Liver (tissue), 9 donors: ENCODE results near the gene SPECC1L. TPM values are rescaled to one million over a fixed set of nuclear protein-coding genes. Genes with fewer than 3 reads are reported as not detected.
"Not testable (repeated sequence)": the region's sequence is repeated elsewhere in the genome, so short reads cannot be mapped to it uniquely, and the experiment has no call there.

ENCODE experiments used
- DNase-seq: peaks from one replicate; pipeline ENCODE4 v3.0.0-alpha.2; 2017; ENCODE audit warnings: low spot score
- H3K27ac ChIP-seq, 2 donors: one replicate each; pipeline ENCODE4 v1.7.0; 2013; ENCODE audit warnings: inconsistent platforms in 2 of 2, low read length in 2 of 2, control low read depth in 1 of 2, low read depth in 1 of 2, mild to moderate bottlenecking in 1 of 2
- H3K27me3 ChIP-seq, 4 donors: one replicate each; pipeline versions ENCODE4 v1.6.1 to v1.7.0; 2013; ENCODE audit warnings: low read length in 3 of 4, inconsistent platforms in 1 of 4, mild to moderate bottlenecking in 1 of 4, moderate library complexity in 1 of 4; ENCODE audit not compliant: control insufficient read depth in 4 of 4, insufficient read depth in 4 of 4
- H3K36me3 ChIP-seq, 4 donors: one replicate each; pipeline versions ENCODE4 v1.6.1 to v1.7.0; 2013; ENCODE audit warnings: low read length in 3 of 4, mild to moderate bottlenecking in 3 of 4, low read depth in 1 of 4, moderate library complexity in 1 of 4; ENCODE audit not compliant: control insufficient read depth in 4 of 4, insufficient read depth in 3 of 4
- H3K4me1 ChIP-seq, 4 donors: one replicate each; pipeline versions ENCODE4 v1.6.1 to v1.7.0; 2013; ENCODE audit warnings: low read length in 3 of 4, mild to moderate bottlenecking in 3 of 4, moderate library complexity in 1 of 4; ENCODE audit not compliant: control insufficient read depth in 4 of 4, insufficient read depth in 4 of 4
- H3K4me3 ChIP-seq, 3 donors: one replicate each; pipeline versions ENCODE4 v1.6.1 to v1.7.0; 2013; ENCODE audit warnings: low read length in 3 of 3, control low read depth in 1 of 3, low read depth in 1 of 3, mild to moderate bottlenecking in 1 of 3
- H3K9ac ChIP-seq, 2 donors: one replicate each; pipeline ENCODE4 v1.7.0; 2013; ENCODE audit warnings: low read length in 2 of 2, mild to moderate bottlenecking in 2 of 2, moderate library complexity in 2 of 2, control low read depth in 1 of 2, low read depth in 1 of 2
- H3K9me3 ChIP-seq, 4 donors: one replicate each; pipeline versions ENCODE4 v1.6.1 to v1.7.0; 2013; ENCODE audit warnings: low read length in 3 of 4; ENCODE audit not compliant: control insufficient read depth in 4 of 4
- EGR1 ChIP-seq, 2 donors: IDR thresholded peaks; 2 replicates each; pipeline ENCODE4 v1.6.1; 2016 to 2018; ENCODE audit warnings: antibody characterized with exemption in 2 of 2, low read depth in 2 of 2
- FOXA1 ChIP-seq: IDR thresholded peaks from 2 replicates; pipeline ENCODE4 v1.6.1; 2016; ENCODE audit warnings: antibody characterized with exemption
- FOXA2 ChIP-seq: IDR thresholded peaks from 2 replicates; pipeline ENCODE4 v1.6.1; 2016; ENCODE audit warnings: antibody characterized with exemption
- GABPA ChIP-seq, 2 donors: IDR thresholded peaks in 1 of 2; conservative IDR thresholded peaks in 1 of 2; 2 replicates each; pipeline ENCODE4 v1.6.1; 2016; ENCODE audit warnings: antibody characterized with exemption in 2 of 2, mild to moderate bottlenecking in 1 of 2, moderate library complexity in 1 of 2
- HNF4A ChIP-seq, 2 donors: conservative IDR thresholded peaks; 2 replicates each; pipeline ENCODE4 v1.6.1; 2016; ENCODE audit warnings: antibody characterized with exemption in 2 of 2, mild to moderate bottlenecking in 2 of 2
- HNF4G ChIP-seq: IDR thresholded peaks from 2 replicates; pipeline ENCODE4 v1.6.1; 2016; ENCODE audit warnings: antibody characterized with exemption
- JUND ChIP-seq, 2 donors: IDR thresholded peaks; 2 replicates each; pipeline ENCODE4 v1.6.1; 2016; ENCODE audit warnings: antibody characterized with exemption in 2 of 2
- NR2F2 ChIP-seq: IDR thresholded peaks from 2 replicates; pipeline ENCODE4 v1.6.1; 2016; ENCODE audit warnings: antibody characterized with exemption
- RAD21 ChIP-seq, 2 donors: IDR thresholded peaks; 2 replicates each; pipeline ENCODE4 v1.6.1; 2016; ENCODE audit warnings: antibody characterized with exemption in 2 of 2, mild to moderate bottlenecking in 2 of 2
- RXRA ChIP-seq, 2 donors: IDR thresholded peaks; 2 replicates each; pipeline ENCODE4 v1.6.1; 2017 to 2018; ENCODE audit warnings: antibody characterized with exemption in 2 of 2, mild to moderate bottlenecking in 1 of 2
- SP1 ChIP-seq: IDR thresholded peaks from 2 replicates; pipeline ENCODE4 v1.6.1; 2018; ENCODE audit warnings: antibody characterized with exemption, mild to moderate bottlenecking
- TAF1 ChIP-seq: conservative IDR thresholded peaks from 2 replicates; pipeline ENCODE4 v1.6.1; 2016; ENCODE audit warnings: antibody characterized with exemption, mild to moderate bottlenecking
- YY1 ChIP-seq: IDR thresholded peaks from 2 replicates; pipeline ENCODE4 v1.6.1; 2016; ENCODE audit warnings: antibody characterized with exemption, mild to moderate bottlenecking
- WGBS: extraction: QIAGEN DNeasy Blood & Tissue Kit; methylation state at CpG from one replicate; pipeline ENCODE4 v1.1.7; 2013; 5-methylcytosine and 5-hydroxymethylcytosine counted together
- polyA plus RNA-seq, 2 donors: library from polyadenylated mRNA; stranded (reverse) in 1 of 2; unstranded in 1 of 2; fragments of 200-250 nt in 1 of 2; fragments of >200 nt in 1 of 2; fragmentation: Nextera tagmentation in 1 of 2; extraction: Ambion mirVana in 1 of 2; gene quantifications; one replicate each; pipeline versions ENCODE4 v1.2.1 to v1.2.3, GENCODE V29; 2013 to 2015
- total RNA-seq, 2 donors: library from RNA; depleted of rRNA; stranded (reverse); fragments of >200 nt; gene quantifications; one replicate each; pipeline ENCODE4 v1.2.3, GENCODE V29; 2014
- TF ChIP-seq, protein P1 (sequence below): fragments of 150-350 bp; IDR thresholded peaks from 2 replicates; pipeline ENCODE4 v1.5.1; 2017; ENCODE audit warnings: improper control_type of control experiment, low read depth, low read length; ENCODE audit not compliant: missing input control
- TF ChIP-seq, protein P2 (sequence below): IDR thresholded peaks from 2 replicates; pipeline ENCODE4 v1.6.1; 2016; ENCODE audit warnings: antibody characterized with exemption
- TF ChIP-seq, protein P3 (sequence below): IDR thresholded peaks from 2 replicates; pipeline ENCODE4 v1.6.1; 2016; ENCODE audit warnings: antibody characterized with exemption, mild to moderate bottlenecking
- TF ChIP-seq, protein P4 (sequence below): IDR thresholded peaks from 2 replicates; pipeline ENCODE4 v1.6.1; 2016; ENCODE audit warnings: antibody characterized with exemption
- TF ChIP-seq, protein P5 (sequence below): IDR thresholded peaks from 2 replicates; pipeline ENCODE4 v1.6.1; 2016; ENCODE audit warnings: antibody characterized with exemption
- donor health status: healthy.
- donor health status: healthy.
- donor health status: healthy.
- donor health status: healthy.
- donor health status: healthy.

The SPECC1L gene
- total and polyA plus RNA-seq, 4 donors = 5.4 to 22.3 (median 12.3) TPM

- H3K27ac ChIP-seq = not testable (repeated sequence)
- H3K4me1 ChIP-seq = peaks cover 13 to 46% (median 40%) of the 10 kb centered on the region in 4 donors
These were observed 16.6 kb downstream of the SPECC1L start for GRCh38 chr22:24287212-24287611.

DNA sequence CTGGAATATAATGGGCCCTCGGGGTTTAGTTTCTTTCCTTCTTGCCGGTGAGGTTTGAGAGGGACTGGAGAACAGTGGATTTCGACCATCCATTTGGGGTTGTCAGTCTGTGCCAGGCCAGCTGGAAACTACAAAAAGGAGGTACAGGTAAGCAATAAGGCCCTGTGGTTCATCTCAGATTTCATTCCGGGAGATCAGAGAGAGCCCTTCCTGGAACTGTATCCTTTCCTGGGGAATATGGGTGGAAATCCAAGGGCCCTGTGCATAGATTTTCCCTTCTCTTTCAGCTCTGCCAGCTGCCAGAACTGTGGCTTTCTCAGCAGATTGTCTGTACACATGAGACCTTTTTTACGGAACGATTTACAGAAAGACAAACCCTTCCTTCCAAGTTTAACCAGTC, 17.2 kb downstream of the SPECC1L start:
- 77% methylated on average over 6 of the region's 6 CpGs for WGBS
- H3K27me3 ChIP-seq, H3K9ac ChIP-seq, H3K4me3 ChIP-seq, H3K9me3 ChIP-seq, H3K36me3 ChIP-seq, DNase-seq, H3K27ac ChIP-seq: not testable (repeated sequence)
- peaks cover 13 to 46% (median 40%) of the 10 kb centered on the region in 4 donors for H3K4me1 ChIP-seq

More at GRCh38 chr22:24287212-24287611, 16.6 kb downstream of the SPECC1L start:
- WGBS = 73% methylated on average over 8 of the region's 9 CpGs
- H3K9ac ChIP-seq, DNase-seq, H3K36me3 ChIP-seq, H3K9me3 ChIP-seq, H3K4me3 ChIP-seq, H3K27me3 ChIP-seq: not testable (repeated sequence)

DNA sequence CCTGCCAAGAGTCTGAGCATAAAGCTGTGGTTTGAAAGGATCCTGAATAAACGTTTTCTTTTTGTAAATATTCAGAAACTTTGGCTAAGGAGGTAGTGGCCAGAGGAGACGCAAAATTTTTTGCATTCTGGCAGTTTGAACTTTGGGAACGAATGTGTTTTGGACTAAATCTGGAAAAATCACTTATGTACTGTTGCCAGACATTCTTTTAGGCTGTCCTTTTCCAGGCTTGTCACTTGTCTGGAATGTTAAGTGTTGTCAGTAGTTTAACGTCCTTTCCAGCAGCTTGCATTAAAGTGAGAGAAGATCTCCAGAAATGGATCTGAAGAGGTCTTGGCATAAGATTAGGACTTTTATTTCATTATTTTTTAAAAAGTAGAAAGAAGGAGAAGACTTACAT, 18.5 kb downstream of the SPECC1L start:
- Histone ChIP-seq H3K27ac (peak overlapping the region; percentile 74 to 88), H3K27me3 (no peaks in the 10 kb centered on the region), H3K36me3 (no peaks in the 10 kb centered on the region), H3K4me3 (no peak overlapping the region), H3K4me1 (peaks cover 11 to 46% (median 39%) of the 10 kb centered on the region in 4 donors), H3K9me3 (no peaks in the 10 kb centered on the region), H3K9ac (peak overlapping the region in 1 of 2 donors; percentile 72)
- DNase-seq = no peak
- TF ChIP-seq TAF1 (no peak), HNF4A (conservative IDR thresholded peaks at IDR 0.05) (peak; percentile 33 to 54), JUND (IDR thresholded peaks at IDR 0.05) (peak; percentile 41 to 46), FOXA1 (no peak), NR2F2 (peak; percentile 67), EGR1 (IDR thresholded peaks at IDR 0.05; ENCODE audit: low read depth in 2 of 2) (no peak), SP1 (peak; percentile 47), YY1 (no peak), RAD21 (IDR thresholded peaks at IDR 0.05) (no peak), GABPA (IDR thresholded peaks at IDR 0.05 in 1 of 2, conservative IDR thresholded peaks at IDR 0.05 in 1 of 2) (no peak), RXRA (IDR thresholded peaks at IDR 0.05) (peak; percentile 20 to 56), FOXA2 (no peak), HNF4G (no peak)
- TF ChIP-seq, protein P1, sequence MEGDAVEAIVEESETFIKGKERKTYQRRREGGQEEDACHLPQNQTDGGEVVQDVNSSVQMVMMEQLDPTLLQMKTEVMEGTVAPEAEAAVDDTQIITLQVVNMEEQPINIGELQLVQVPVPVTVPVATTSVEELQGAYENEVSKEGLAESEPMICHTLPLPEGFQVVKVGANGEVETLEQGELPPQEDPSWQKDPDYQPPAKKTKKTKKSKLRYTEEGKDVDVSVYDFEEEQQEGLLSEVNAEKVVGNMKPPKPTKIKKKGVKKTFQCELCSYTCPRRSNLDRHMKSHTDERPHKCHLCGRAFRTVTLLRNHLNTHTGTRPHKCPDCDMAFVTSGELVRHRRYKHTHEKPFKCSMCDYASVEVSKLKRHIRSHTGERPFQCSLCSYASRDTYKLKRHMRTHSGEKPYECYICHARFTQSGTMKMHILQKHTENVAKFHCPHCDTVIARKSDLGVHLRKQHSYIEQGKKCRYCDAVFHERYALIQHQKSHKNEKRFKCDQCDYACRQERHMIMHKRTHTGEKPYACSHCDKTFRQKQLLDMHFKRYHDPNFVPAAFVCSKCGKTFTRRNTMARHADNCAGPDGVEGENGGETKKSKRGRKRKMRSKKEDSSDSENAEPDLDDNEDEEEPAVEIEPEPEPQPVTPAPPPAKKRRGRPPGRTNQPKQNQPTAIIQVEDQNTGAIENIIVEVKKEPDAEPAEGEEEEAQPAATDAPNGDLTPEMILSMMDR = no peak
- TF ChIP-seq, protein P2, sequence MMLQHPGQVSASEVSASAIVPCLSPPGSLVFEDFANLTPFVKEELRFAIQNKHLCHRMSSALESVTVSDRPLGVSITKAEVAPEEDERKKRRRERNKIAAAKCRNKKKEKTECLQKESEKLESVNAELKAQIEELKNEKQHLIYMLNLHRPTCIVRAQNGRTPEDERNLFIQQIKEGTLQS = no peak
- TF ChIP-seq, protein P3, sequence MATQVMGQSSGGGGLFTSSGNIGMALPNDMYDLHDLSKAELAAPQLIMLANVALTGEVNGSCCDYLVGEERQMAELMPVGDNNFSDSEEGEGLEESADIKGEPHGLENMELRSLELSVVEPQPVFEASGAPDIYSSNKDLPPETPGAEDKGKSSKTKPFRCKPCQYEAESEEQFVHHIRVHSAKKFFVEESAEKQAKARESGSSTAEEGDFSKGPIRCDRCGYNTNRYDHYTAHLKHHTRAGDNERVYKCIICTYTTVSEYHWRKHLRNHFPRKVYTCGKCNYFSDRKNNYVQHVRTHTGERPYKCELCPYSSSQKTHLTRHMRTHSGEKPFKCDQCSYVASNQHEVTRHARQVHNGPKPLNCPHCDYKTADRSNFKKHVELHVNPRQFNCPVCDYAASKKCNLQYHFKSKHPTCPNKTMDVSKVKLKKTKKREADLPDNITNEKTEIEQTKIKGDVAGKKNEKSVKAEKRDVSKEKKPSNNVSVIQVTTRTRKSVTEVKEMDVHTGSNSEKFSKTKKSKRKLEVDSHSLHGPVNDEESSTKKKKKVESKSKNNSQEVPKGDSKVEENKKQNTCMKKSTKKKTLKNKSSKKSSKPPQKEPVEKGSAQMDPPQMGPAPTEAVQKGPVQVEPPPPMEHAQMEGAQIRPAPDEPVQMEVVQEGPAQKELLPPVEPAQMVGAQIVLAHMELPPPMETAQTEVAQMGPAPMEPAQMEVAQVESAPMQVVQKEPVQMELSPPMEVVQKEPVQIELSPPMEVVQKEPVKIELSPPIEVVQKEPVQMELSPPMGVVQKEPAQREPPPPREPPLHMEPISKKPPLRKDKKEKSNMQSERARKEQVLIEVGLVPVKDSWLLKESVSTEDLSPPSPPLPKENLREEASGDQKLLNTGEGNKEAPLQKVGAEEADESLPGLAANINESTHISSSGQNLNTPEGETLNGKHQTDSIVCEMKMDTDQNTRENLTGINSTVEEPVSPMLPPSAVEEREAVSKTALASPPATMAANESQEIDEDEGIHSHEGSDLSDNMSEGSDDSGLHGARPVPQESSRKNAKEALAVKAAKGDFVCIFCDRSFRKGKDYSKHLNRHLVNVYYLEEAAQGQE = no peak
- TF ChIP-seq, protein P4, sequence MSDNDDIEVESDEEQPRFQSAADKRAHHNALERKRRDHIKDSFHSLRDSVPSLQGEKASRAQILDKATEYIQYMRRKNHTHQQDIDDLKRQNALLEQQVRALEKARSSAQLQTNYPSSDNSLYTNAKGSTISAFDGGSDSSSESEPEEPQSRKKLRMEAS = peak; percentile 24
- TF ChIP-seq, protein P5, sequence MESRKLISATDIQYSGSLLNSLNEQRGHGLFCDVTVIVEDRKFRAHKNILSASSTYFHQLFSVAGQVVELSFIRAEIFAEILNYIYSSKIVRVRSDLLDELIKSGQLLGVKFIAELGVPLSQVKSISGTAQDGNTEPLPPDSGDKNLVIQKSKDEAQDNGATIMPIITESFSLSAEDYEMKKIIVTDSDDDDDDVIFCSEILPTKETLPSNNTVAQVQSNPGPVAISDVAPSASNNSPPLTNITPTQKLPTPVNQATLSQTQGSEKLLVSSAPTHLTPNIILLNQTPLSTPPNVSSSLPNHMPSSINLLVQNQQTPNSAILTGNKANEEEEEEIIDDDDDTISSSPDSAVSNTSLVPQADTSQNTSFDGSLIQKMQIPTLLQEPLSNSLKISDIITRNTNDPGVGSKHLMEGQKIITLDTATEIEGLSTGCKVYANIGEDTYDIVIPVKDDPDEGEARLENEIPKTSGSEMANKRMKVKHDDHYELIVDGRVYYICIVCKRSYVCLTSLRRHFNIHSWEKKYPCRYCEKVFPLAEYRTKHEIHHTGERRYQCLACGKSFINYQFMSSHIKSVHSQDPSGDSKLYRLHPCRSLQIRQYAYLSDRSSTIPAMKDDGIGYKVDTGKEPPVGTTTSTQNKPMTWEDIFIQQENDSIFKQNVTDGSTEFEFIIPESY = no peak
- 24% methylated on average over 4 of the region's 4 CpGs for WGBS
